ENCODE data around the gene POLD2.
A peak's percentile ranks its signal among the peaks of the same experiment; 100 is the strongest.

POLD2 gene

DNA sequence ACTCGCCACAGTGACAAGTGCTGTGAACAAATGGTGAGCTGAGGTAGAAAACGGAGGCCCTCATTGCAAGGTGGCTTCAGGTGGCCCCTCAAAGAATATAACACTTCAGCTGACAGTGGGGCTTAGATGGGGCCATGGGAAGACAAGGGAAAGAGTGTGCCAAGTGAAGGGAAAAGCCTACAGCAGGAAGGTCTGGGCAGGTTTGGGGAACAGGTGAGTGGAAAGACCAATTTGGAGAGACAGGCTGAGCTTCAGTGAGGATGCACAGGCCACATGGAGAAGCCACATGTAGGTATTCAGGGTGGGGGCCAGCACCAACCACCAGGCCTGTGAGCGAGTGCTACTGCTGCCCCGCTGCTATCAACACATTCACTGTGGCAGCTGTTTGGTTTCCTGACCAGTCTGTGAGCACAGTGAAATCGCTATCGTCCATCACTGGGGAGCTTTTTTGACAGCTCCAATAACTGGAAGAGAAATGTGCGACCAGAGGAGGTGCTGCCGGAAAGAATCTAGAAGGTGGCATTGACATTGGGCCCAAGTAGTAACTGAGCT, 3.4 kb downstream of the POLD2 start:
- no CpG with 5 or more reads among the region's 8 CpGs for WGBS, 2 donors (ENCODE audit: extremely low coverage in 2 of 2, insufficient read length in 2 of 2, insufficient replicate concordance in 1 of 2)
- Histone ChIP-seq H3K18ac (ENCODE audit: low read length) (no peak overlapping the region), H3K14ac (ENCODE audit: low read length) (no peak overlapping the region), H3K27ac (replicated peaks; ENCODE audit: low read length) (no peak overlapping the region), H3K4ac (ENCODE audit: low read length) (no peak overlapping the region), H2AK5ac (ENCODE audit: low read depth, low read length) (no peak overlapping the region), H3K27me3 (ENCODE audit: control insufficient read depth in 3 of 3, insufficient read depth in 3 of 3, low read depth in 1 of 3, low read length in 3 of 3) (no peaks in the 10 kb centered on the region), H3K79me1 (ENCODE audit: low read depth, low read length) (peaks cover 8% of the 10 kb centered on the region), H3K9ac (ENCODE audit: low read depth, low read length, poor library complexity) (no peak overlapping the region), H2BK12ac (ENCODE audit: low read length) (no peak overlapping the region), H4K91ac (ENCODE audit: low read depth, low read length, poor library complexity) (no peak overlapping the region), H3K23ac (ENCODE audit: low read depth, low read length, poor library complexity) (no peak overlapping the region), H2BK5ac (ENCODE audit: low read length) (peak overlapping the region; percentile 88), H4K8ac (ENCODE audit: low read depth, low read length) (no peak overlapping the region), H3K36me3 (replicated peaks in 1 of 2; ENCODE audit: control insufficient read depth in 2 of 2, insufficient read depth in 2 of 2, low read length in 2 of 2) (peaks cover 54 to 69% of the 10 kb centered on the region in 2 donors), H3K4me3 (ENCODE audit: low read length in 2 of 2) (no peak overlapping the region), H3K4me1 (ENCODE audit: control insufficient read depth in 2 of 2, insufficient read depth in 1 of 2, low read depth in 1 of 2, low read length in 2 of 2) (peaks cover 4 to 12% of the 10 kb centered on the region in 2 donors), H2AFZ (ENCODE audit: low read length) (no peak overlapping the region), H3K4me2 (ENCODE audit: insufficient read depth, low read length, poor library complexity, severe bottlenecking) (no peak overlapping the region), H2BK120ac (ENCODE audit: low read depth, low read length) (no peak overlapping the region), H2BK15ac (ENCODE audit: low read length) (no peak overlapping the region), H3K9me3 (replicated peaks in 1 of 2; ENCODE audit: control insufficient read depth in 2 of 2, insufficient read depth in 1 of 2, low read depth in 1 of 2, low read length in 2 of 2) (no peaks in the 10 kb centered on the region)
- no peak for DNase-seq (ENCODE audit: low spot score)

DNA sequence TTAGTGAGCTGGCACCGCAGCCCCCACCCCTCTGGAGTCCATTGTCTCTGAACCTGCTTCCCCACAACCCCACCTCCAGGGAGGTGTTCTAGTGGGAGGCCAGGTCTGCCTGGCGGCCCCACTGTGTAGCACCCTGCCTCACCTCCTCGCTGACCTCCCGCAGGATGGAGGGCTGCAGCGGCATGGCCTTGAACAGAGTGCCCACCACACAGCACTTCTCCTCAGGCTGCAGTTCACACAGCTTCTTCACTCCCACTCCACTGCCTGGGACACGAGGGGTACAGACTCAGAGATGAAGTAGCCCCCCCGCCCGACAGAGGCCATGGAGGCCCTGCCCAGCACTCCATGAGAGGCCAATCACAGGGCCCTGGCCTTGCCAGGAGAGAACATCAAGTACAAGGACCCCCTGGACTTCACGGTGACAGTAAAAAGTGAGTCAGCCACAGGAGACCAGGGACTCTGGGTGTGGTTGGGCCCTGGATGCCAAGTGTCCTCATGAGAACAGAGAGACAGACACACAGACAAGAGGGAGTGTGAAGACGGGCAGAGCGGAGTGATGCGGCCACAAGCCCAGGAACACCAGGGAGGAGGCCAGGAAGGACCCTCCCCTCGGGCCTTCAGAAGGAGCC, 5.4 kb downstream of the POLD2 start:
- Histone ChIP-seq H3K23ac (ENCODE audit: low read depth, low read length, poor library complexity) (no peak overlapping the region), H3K36me3 (replicated peaks in 1 of 2; ENCODE audit: control insufficient read depth in 2 of 2, insufficient read depth in 2 of 2, low read length in 2 of 2) (peaks cover 68 to 87% of the 10 kb centered on the region in 2 donors), H3K9me3 (replicated peaks in 1 of 2; ENCODE audit: control insufficient read depth in 2 of 2, insufficient read depth in 1 of 2, low read depth in 1 of 2, low read length in 2 of 2) (no peaks in the 10 kb centered on the region), H3K79me1 (ENCODE audit: low read depth, low read length) (peaks cover 8% of the 10 kb centered on the region), H2AFZ (ENCODE audit: low read length) (no peak overlapping the region), H3K27me3 (ENCODE audit: control insufficient read depth in 3 of 3, insufficient read depth in 3 of 3, low read depth in 1 of 3, low read length in 3 of 3) (no peaks in the 10 kb centered on the region), H2BK15ac (ENCODE audit: low read length) (no peak overlapping the region), H3K9ac (ENCODE audit: low read depth, low read length, poor library complexity) (no peak overlapping the region), H2AK5ac (ENCODE audit: low read depth, low read length) (no peak overlapping the region), H3K4ac (ENCODE audit: low read length) (no peak overlapping the region), H4K91ac (ENCODE audit: low read depth, low read length, poor library complexity) (no peak overlapping the region), H2BK5ac (ENCODE audit: low read length) (no peak overlapping the region), H3K27ac (replicated peaks; ENCODE audit: low read length) (no peak overlapping the region), H3K18ac (ENCODE audit: low read length) (no peak overlapping the region), H3K14ac (ENCODE audit: low read length) (no peak overlapping the region), H2BK12ac (ENCODE audit: low read length) (no peak overlapping the region), H3K4me1 (ENCODE audit: control insufficient read depth in 2 of 2, insufficient read depth in 1 of 2, low read depth in 1 of 2, low read length in 2 of 2) (peaks cover 4 to 9% of the 10 kb centered on the region in 2 donors), H3K4me3 (ENCODE audit: low read length in 2 of 2) (no peak overlapping the region), H3K4me2 (ENCODE audit: insufficient read depth, low read length, poor library complexity, severe bottlenecking) (no peak overlapping the region), H4K8ac (ENCODE audit: low read depth, low read length) (no peak overlapping the region), H2BK120ac (ENCODE audit: low read depth, low read length) (no peak overlapping the region)
- no peak for DNase-seq (ENCODE audit: low spot score)
- no CpG with 5 or more reads among the region's 13 CpGs for WGBS, 2 donors (ENCODE audit: extremely low coverage in 2 of 2, insufficient read length in 2 of 2, insufficient replicate concordance in 1 of 2)

DNA sequence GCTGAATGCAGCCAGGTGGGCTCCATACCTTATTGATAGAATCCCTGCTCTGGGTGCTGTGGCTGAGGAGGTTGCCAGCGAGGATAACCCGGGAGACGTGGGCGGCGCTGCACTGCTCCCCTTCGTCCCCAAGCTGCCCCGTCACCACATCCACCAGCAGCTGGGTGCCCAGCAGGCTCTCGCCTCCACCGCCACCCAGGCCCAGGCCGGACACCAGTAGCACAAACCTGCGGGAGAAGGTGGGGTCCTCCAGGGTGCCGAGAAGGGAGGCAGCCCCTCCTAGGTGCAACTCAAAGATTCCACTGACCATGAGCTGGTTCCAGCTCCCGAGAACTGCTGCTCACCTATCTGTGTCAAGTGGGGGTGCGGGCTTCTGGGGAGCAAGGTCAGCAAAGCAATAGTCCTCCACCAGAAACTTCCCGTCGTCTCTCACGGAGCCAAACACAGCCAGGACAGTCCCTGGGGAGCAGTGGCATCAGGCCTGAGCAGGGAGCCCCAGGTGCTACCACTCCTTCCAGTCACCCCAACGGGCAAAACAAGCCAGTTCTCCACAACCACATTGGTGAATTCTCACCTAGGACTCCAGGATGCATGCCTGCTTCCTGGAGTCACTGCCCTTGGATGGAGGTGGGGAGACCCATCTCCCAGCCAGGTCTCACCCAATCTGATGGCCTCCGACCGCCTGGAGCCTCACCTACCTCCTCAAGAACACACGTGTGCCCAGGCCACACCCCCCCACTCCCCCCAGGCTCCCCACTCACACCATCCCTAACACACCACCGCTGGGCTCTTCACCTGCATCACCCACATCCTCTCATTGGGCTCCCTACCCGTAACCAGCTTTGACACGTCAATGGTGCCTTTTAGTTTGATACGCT, 6.3 kb downstream of the POLD2 start:
- Histone ChIP-seq H3K4me3 (ENCODE audit: low read length in 2 of 2) (no peak overlapping the region), H2BK12ac (ENCODE audit: low read length) (no peak overlapping the region), H3K27ac (replicated peaks; ENCODE audit: low read length) (no peak overlapping the region), H2AK5ac (ENCODE audit: low read depth, low read length) (no peak overlapping the region), H2BK120ac (ENCODE audit: low read depth, low read length) (no peak overlapping the region), H3K14ac (ENCODE audit: low read length) (no peak overlapping the region), H3K9ac (ENCODE audit: low read depth, low read length, poor library complexity) (no peak overlapping the region), H3K79me1 (ENCODE audit: low read depth, low read length) (peaks cover 8% of the 10 kb centered on the region), H4K91ac (ENCODE audit: low read depth, low read length, poor library complexity) (no peak overlapping the region), H3K18ac (ENCODE audit: low read length) (no peak overlapping the region), H2BK15ac (ENCODE audit: low read length) (no peak overlapping the region), H3K9me3 (replicated peaks in 1 of 2; ENCODE audit: control insufficient read depth in 2 of 2, insufficient read depth in 1 of 2, low read depth in 1 of 2, low read length in 2 of 2) (no peaks in the 10 kb centered on the region), H2AFZ (ENCODE audit: low read length) (no peak overlapping the region), H3K36me3 (replicated peaks in 1 of 2; ENCODE audit: control insufficient read depth in 2 of 2, insufficient read depth in 2 of 2, low read length in 2 of 2) (peaks cover 67 to 87% of the 10 kb centered on the region in 2 donors), H3K23ac (ENCODE audit: low read depth, low read length, poor library complexity) (peak overlapping the region; percentile 39), H3K27me3 (ENCODE audit: control insufficient read depth in 3 of 3, insufficient read depth in 3 of 3, low read depth in 1 of 3, low read length in 3 of 3) (no peaks in the 10 kb centered on the region), H4K8ac (ENCODE audit: low read depth, low read length) (no peak overlapping the region), H3K4me2 (ENCODE audit: insufficient read depth, low read length, poor library complexity, severe bottlenecking) (no peak overlapping the region), H2BK5ac (ENCODE audit: low read length) (no peak overlapping the region), H3K4me1 (ENCODE audit: control insufficient read depth in 2 of 2, insufficient read depth in 1 of 2, low read depth in 1 of 2, low read length in 2 of 2) (peaks cover 3% of the 10 kb centered on the region in 2 donors), H3K4ac (ENCODE audit: low read length) (no peak overlapping the region)
- no CpG with 5 or more reads among the region's 25 CpGs for WGBS, 2 donors (ENCODE audit: extremely low coverage in 2 of 2, insufficient read length in 2 of 2, insufficient replicate concordance in 1 of 2)
- DNase-seq (ENCODE audit: low spot score): no peak

All from neuronal stem cell (in vitro differentiated cells).